GM21367 (cell line): Measurements from ENCODE around the gene HIPK2.
"Not testable (repeated sequence)": the region's sequence is repeated elsewhere in the genome, so short reads cannot be mapped to it uniquely, and the experiment has no call there.

Source experiments
- ATAC-seq: cut with Tn5 transposase; IDR thresholded peaks from one replicate; pipeline ENCODE4 v1.9.1; 2021; ENCODE audit not compliant: unreplicated experiment

HIPK2 gene

GRCh38 chr7:139557857-139558581 lies 219.8 kb downstream of the HIPK2 start:
- ATAC-seq, result no peak

- ATAC-seq, result not testable (repeated sequence)
These were observed 223.7 kb downstream of the HIPK2 start for GRCh38 chr7:139553991-139554700.

GRCh38 chr7:139548302-139549028 lies 229.3 kb downstream of the HIPK2 start:
- ATAC-seq, result no peak

GRCh38 chr7:139544645-139545044 lies 233.2 kb downstream of the HIPK2 start:
- no peak for ATAC-seq

GRCh38 chr7:139543801-139544603 lies 233.8 kb downstream of the HIPK2 start:
- ATAC-seq, result no peak

- no peak for ATAC-seq
These were observed 235.3 kb downstream of the HIPK2 start for GRCh38 chr7:139542308-139543151.

- ATAC-seq, result no peak
These were observed 236.0 kb downstream of the HIPK2 start for GRCh38 chr7:139541600-139542307.

GRCh38 chr7:139540203-139540602 lies 237.6 kb downstream of the HIPK2 start:
- no peak for ATAC-seq

GRCh38 chr7:139538881-139539635 lies 238.7 kb downstream of the HIPK2 start:
- ATAC-seq, result no peak

- ATAC-seq, result no peak
These were observed 241.6 kb downstream of the HIPK2 start for GRCh38 chr7:139536152-139536551.

- ATAC-seq, result no peak
These were observed 242.7 kb downstream of the HIPK2 start for GRCh38 chr7:139534966-139535651.

- ATAC-seq, result no peak
These were observed 243.7 kb downstream of the HIPK2 start for GRCh38 chr7:139534096-139534495.

GRCh38 chr7:139532636-139533155 lies 245.1 kb downstream of the HIPK2 start:
- ATAC-seq, result no peak

- no peak for ATAC-seq
These were observed 246.7 kb downstream of the HIPK2 start for GRCh38 chr7:139531094-139531493.

- ATAC-seq, result no peak
These were observed 250.9 kb downstream of the HIPK2 start for GRCh38 chr7:139526578-139527544.

GRCh38 chr7:139525750-139526149 lies 252.0 kb downstream of the HIPK2 start:
- no peak for ATAC-seq

- no peak for ATAC-seq
These were observed 252.6 kb downstream of the HIPK2 start for GRCh38 chr7:139525239-139525638.
